HG03457 (cell line): ENCODE results near the gene MPHOSPH8.

ENCODE experiments used
- ATAC-seq: cut with Tn5 transposase; IDR thresholded peaks from one replicate; pipeline ENCODE4 v1.9.1; 2021; ENCODE audit warnings: moderate number of reproducible peaks; ENCODE audit not compliant: unreplicated experiment

The MPHOSPH8 gene

DNA sequence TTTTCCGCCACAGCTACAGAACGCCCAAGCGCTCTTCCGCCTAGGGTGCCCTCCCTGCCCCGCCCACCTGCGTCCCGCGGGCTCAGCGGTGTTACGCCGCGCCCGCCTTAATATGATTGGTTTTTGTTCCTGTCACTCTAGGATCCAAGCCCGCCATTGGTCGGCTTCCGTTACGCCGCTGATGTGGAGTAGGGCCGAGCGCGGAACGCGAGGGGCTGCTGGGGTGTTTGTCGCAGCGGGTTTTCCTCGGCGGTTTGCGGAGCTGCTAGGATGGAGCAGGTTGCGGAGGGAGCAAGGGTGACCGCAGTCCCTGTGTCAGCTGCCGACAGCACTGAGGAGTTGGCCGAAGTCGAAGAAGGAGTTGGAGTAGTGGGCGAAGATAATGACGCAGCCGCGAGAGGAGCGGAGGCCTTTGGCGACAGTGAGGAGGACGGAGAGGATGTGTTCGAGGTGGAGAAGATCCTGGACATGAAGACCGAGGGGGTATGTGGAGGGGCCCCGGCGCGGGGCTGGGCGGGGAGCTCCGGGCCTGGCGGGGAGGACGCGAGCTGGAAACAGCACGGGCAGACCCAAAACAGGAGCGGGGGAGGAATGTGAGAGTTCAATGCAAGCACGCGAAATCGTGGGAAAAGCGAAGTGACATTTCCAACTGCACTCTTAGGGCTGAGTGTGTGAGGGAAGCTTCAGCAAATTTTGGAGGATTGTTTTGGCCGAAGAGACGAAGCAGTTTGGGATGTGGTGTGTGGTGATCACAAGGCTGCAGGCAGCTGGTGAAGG lies at the start of gene MPHOSPH8:
Gene MPHOSPH8 (plus strand): TSS at position 181 of the 777 bp plus-strand sequence. CDS start 90 bp downstream, at position 271.
- peak; percentile 99 for ATAC-seq

GRCh38 chr13:19586904-19587634 lies 46.4 kb upstream of the MPHOSPH8 start:
- peak; percentile 74 for ATAC-seq

- peak; percentile 73 for ATAC-seq
Observed at GRCh38 chr13:19587635-19588300, 45.7 kb upstream of the MPHOSPH8 start.

GRCh38 chr13:19589312-19589711 lies 44.1 kb upstream of the MPHOSPH8 start:
- ATAC-seq, result no peak

- ATAC-seq, result no peak
Observed at GRCh38 chr13:19590423-19590822, 43.0 kb upstream of the MPHOSPH8 start.

DNA sequence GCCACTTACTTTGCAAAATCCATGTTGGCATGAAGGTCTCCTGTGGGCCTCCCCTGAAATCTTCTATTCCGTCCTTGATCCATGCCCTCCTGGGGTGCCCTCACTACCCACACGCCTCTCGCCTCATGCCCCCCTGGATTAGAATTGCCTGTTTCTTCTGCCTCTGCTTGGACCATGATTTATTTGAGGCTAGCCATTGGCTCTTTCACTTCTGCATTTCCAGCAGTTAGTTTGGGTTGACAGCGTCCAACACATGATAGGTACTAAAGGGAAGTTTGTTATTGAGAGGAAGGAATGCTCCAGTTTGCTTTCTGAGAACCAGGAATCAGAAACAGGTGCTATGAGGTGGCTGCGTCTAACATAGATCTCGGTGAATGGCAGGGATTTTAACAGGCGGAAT lies 41.6 kb upstream of the MPHOSPH8 start:
- no peak for ATAC-seq

DNA sequence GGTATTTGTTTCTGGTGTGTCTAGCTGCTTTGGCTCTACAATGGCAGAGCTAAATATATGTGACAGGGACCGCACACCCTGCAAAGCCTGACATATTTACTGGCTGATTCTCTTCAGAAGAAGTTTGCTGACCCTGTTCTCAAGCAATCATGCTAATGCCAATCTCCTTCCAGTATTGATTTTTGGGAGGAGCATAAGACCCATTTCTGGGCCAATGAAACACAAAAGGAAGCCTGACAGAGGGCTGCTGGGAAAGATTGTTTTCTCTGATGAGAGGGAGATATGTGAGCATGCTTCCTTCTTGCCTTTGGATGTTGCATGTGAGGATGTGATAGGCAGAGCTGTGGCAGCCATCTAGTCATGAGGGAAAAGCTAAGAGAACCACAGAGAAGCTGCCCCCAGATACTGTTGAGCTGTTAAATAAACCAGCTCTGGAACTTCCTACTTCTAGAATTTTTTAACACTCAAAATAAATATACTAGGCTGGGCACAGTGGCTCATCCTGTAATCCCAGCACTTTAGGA lies 40.7 kb upstream of the MPHOSPH8 start:
- no peak for ATAC-seq

- ATAC-seq, result no peak
Observed at GRCh38 chr13:19596086-19596485, 37.4 kb upstream of the MPHOSPH8 start.

DNA sequence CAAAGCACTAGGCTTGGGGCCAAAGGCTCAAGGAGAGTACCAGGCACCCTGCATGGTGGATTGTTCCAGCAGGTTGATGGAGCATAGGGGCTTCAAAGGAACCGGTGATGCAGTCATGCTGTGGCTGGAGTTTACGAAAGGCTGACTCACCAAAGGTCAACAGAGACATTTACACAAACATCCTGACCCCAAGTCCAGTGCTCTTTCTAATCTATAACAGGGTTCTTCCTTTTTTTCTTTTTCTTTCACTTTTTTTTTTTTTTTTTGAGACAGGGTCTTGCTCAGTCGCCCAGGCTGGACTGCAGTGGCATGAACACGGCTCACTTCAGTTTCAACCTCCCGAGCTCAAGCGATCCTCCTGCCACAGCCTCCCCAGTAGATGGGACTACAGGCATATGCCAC lies 36.5 kb upstream of the MPHOSPH8 start:
- ATAC-seq, result no peak

DNA sequence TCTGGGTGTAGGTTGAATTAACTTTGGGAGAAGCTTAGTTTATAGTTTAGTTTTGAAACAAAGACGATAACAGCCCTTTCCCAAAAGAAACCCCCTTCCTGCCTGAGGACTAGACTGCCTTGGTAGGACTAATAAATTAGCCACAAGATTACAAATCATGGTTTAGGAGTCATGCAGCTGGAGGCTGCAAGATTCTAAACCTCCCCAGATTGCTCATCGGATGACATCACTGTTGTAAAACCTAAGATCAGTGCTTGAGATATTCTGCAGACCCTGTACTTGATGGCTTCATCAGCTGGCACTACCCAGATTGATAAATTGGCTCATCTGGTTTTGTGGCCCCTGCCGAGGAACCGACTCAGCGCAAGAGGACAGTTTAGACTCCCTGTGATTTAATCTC lies 35.9 kb upstream of the MPHOSPH8 start:
- no peak for ATAC-seq

- peak; percentile 84 for ATAC-seq
Observed at GRCh38 chr13:19601749-19602725, 31.4 kb upstream of the MPHOSPH8 start.

GRCh38 chr13:19604306-19604705 lies 29.2 kb upstream of the MPHOSPH8 start:
- no peak for ATAC-seq

DNA sequence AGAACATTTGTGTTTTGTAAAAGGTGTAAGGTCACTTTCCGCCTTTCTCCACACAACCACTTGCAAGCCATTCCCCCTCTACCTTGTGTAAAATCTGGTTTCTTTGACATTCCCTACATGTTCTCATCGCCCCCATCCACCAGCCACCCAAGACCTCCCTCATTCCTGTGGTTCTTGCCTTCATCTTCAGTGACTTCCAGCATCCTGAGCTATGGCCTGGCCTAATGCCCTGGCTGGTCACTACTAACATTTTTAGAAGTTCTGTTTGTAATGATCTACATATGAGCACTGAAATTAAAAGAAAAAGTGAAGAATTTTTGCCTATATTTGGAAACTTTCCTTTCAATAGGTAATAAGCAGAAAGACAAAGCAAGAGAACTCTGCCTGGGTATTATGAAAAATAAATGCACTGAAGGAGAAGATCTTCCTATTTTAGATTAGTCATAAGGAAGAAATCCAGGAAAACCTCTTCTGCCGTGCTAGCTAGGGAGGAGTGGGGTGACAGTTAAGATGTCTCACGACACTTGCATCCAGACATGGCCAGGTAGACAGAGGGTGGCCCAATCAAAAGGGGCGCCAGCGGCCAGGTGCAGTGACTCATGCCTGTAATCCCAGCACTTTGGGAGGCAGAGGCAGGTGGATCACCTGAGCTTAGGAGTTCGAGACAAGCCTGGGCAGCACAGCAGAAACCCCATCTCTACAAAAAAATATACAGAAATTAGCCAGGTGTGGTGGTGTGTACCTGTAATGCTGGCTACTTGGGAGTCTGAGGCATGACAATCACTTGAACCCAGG lies 28.1 kb upstream of the MPHOSPH8 start:
- no peak for ATAC-seq

- no peak for ATAC-seq
Observed at GRCh38 chr13:19606152-19606551, 27.3 kb upstream of the MPHOSPH8 start.

- ATAC-seq, result no peak
Observed at GRCh38 chr13:19606737-19607136, 26.7 kb upstream of the MPHOSPH8 start.

GRCh38 chr13:19607523-19608078 lies 25.9 kb upstream of the MPHOSPH8 start:
- no peak for ATAC-seq

DNA sequence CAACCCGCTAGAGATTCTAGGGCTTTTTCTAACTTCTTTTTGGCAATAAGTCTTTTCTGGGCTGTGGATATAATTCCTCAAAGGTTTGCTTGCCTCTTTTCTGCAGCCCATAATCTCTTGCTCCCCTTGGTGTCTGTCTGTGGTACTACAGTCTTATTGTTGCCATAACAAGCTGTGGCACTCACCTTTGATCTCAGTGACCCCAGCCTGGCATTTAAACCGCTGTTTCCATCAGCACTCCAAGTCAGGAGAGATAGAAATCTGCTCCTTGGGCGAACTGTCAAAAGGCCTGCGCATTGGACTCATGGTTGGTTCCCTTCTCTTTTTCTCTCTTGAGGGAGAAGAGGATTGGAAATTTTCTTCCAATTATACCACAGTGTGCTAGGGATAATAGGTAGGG lies 14.5 kb upstream of the MPHOSPH8 start:
- ATAC-seq, result no peak

- ATAC-seq, result no peak
Observed at GRCh38 chr13:19622193-19622592, 11.3 kb upstream of the MPHOSPH8 start.

DNA sequence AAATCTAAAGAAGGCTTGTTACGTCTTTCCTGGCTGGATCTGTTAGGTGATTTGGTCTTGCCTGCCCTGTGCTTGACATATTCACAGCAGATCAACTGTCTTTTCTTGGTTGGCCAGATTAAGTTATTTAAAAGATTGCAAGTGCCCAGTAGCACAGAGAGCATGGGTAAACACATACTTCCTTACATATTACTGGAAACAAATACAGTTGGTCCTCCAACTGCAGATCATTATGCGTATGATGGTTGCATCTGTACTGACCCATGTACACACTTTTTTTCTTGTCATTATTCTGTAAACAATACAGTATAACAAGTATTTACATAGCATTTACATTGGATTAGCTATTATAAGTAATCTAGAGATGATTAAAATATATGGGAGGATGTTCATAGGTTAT lies 9.2 kb upstream of the MPHOSPH8 start:
- no peak for ATAC-seq
